ENCODE data around the gene ABLIM2. TPM values are rescaled to one million over a fixed set of nuclear protein-coding genes. Genes with fewer than 3 reads are reported as not detected.

Gene ABLIM2
- total and polyA plus RNA-seq, 10 of the 15 experiments (the other 5 are each of a cell fraction or from before 2014, with no cell fraction given): 0.03 to 0.15 (median 0.05) TPM; not detected in 7

DNA sequence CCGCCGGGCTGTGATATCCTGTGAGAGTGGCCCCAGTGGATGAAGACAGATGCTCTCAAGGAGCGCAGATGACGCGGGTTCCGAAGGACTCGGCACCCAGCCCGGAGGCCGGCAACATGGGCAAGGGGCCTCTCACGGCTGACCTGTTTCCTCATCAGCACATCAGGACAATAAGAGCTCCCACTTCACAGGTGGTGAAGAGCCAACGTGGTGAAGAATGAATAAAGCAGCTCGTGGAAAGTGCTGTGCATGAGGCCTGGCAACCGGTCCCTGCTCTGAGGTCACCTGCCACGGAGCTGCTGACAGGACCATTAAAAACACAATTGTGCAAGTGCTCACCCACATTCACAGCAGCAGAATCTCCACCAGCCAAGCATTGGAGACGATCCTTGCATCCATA, 22.9 kb downstream of the ABLIM2 start:
- H3K9ac ChIP-seq (ENCODE audit: control insufficient read depth, insufficient read depth, low read length): no peak overlapping the region
- DNase-seq (ENCODE audit: low read depth, low spot score) (no peak), ATAC-seq (no peak), FAIRE-seq (no peak)
- H3K4me1 ChIP-seq (ENCODE audit: control insufficient read depth, insufficient read depth, low read length): no peaks in the 10 kb centered on the region
- no peaks in the 10 kb centered on the region for H3K79me2 ChIP-seq (ENCODE audit: control insufficient read depth, insufficient read depth, low read length)
- no peak overlapping the region for H2AFZ ChIP-seq (ENCODE audit: control insufficient read depth, low read depth, low read length)
- WGBS (ENCODE audit: insufficient coverage, insufficient replicate concordance, low lambda C conversion rate, missing lambda C conversion rate): 64% methylated on average over 15 of the region's 15 CpGs
- no peak overlapping the region for H3K27ac ChIP-seq (ENCODE audit: control insufficient read depth, insufficient read depth)
- ChIA-PET POLR2A (no interaction called here), SMC1A (ENCODE audit: uncharacterized antibody, unreplicated experiment) (no interaction called here), CTCF (no interaction called here), RAD21 (ENCODE audit: unreplicated experiment) (no interaction called here)
- no TSS peak for BruUV-seq (replicated peaks)
- H4K20me1 ChIP-seq (ENCODE audit: control insufficient read depth, insufficient read depth): no peaks in the 10 kb centered on the region
- H3K4me2 ChIP-seq (ENCODE audit: control insufficient read depth, insufficient read depth): no peak overlapping the region
- H3K4me3 ChIP-seq: no peak overlapping the region
- no peaks in the 10 kb centered on the region for H3K9me3 ChIP-seq (replicated peaks; ENCODE audit: control insufficient read depth, insufficient read depth, low read length)
- intact Hi-C loops (cut with micrococcal nuclease; ENCODE audit: unreplicated experiment) (no loop called here), in situ Hi-C loops (cut with MboI) (no loop called here)
- H3K27me3 ChIP-seq (replicated peaks in 1 of 2; ENCODE audit: control insufficient read depth in 2 of 2, insufficient read depth in 2 of 2, low read length in 1 of 2): peaks cover under 1 to 3% of the 10 kb centered on the region in 2 experiments; a peak in 2 of 4 replicates
- TF ChIP-seq HDGF (IDR thresholded peaks at IDR 0.05): no peak
- TF ChIP-seq JUND (IDR thresholded peaks at IDR 0.05; ENCODE audit: low read depth, low read length): no peak
- TF ChIP-seq, protein P1, sequence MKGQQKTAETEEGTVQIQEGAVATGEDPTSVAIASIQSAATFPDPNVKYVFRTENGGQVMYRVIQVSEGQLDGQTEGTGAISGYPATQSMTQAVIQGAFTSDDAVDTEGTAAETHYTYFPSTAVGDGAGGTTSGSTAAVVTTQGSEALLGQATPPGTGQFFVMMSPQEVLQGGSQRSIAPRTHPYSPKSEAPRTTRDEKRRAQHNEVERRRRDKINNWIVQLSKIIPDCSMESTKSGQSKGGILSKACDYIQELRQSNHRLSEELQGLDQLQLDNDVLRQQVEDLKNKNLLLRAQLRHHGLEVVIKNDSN (IDR thresholded peaks at IDR 0.05; ENCODE audit: borderline replicate concordance, extremely low read length, insufficient read depth, low read depth, low read length): no peak
- no peak for TF ChIP-seq TCF7 (IDR thresholded peaks at IDR 0.05; ENCODE audit: borderline replicate concordance)
- no peak for TF ChIP-seq ZBED1 (IDR thresholded peaks at IDR 0.05; ENCODE audit: borderline replicate concordance)
- H3K36me3 ChIP-seq (ENCODE audit: control insufficient read depth in 2 of 2, insufficient read depth in 2 of 2, low read length in 1 of 2): no peaks in the 10 kb centered on the region

DNA sequence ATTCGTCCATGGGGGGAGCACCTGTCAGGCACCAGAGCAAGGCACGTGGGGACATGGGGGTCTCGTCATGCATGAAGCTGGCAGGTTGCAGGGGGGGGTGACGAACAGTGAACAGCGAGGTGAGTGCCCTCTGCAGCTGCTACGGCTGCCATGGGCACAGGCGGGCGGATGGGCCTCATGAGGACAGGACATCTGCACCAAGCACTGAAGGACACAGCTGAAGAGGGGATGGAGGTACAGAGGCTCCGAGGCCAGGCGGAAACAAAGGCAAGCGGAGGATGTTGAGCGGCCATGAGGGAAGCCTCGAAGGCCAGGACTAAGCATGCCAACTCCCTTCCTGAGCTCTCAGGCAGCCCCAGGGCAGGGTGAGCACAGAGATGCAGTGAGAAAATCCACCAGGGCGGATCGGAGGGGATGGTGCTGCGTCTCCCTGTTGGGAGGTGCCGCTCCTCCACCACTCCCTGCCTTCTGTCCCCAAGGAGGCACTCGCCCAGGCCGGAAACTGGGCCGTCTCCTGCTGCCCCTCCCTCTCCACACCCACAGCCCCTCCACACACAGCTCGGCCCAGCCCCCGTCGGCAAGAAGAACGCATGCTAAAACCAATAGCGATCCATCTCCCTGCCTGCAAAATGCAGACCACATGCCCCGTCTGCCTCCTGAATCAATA, 24.6 kb downstream of the ABLIM2 start:
- CTCF ChIA-PET: interaction anchor here (0.6 kb wide), 1 partner anchor 149 kb away, joined by 4 read pairs; no protein-coding TSS in a partner anchor
- WGBS (ENCODE audit: insufficient coverage, insufficient replicate concordance, low lambda C conversion rate, missing lambda C conversion rate): 42% methylated on average over 23 of the region's 26 CpGs
- H4K20me1 ChIP-seq (ENCODE audit: control insufficient read depth, insufficient read depth): no peaks in the 10 kb centered on the region

More for the DNA sequence above, 24.6 kb downstream of the ABLIM2 start:
- no peak overlapping the region for H3K9ac ChIP-seq (ENCODE audit: control insufficient read depth, insufficient read depth, low read length)
- SMC1A ChIA-PET (ENCODE audit: uncharacterized antibody, unreplicated experiment): no interaction called here
- RAD21 ChIA-PET (ENCODE audit: unreplicated experiment): no interaction called here
- H3K36me3 ChIP-seq (ENCODE audit: control insufficient read depth in 2 of 2, insufficient read depth in 2 of 2, low read length in 1 of 2): no peaks in the 10 kb centered on the region
- H3K4me3 ChIP-seq: no peak overlapping the region
- no TSS peak for BruUV-seq (replicated peaks)
- in situ Hi-C loops (cut with MboI) (no loop called here), intact Hi-C loops (cut with micrococcal nuclease; ENCODE audit: unreplicated experiment) (no loop called here)
- DNase-seq (ENCODE audit: low read depth, low spot score) (no peak), ATAC-seq (no peak), FAIRE-seq (no peak)
- H3K27me3 ChIP-seq (replicated peaks in 1 of 2; ENCODE audit: control insufficient read depth in 2 of 2, insufficient read depth in 2 of 2, low read length in 1 of 2): peaks cover 1 to 3% of the 10 kb centered on the region in 2 experiments; a peak in 2 of 4 replicates
- POLR2A ChIA-PET: no interaction called here
- H3K4me1 ChIP-seq (ENCODE audit: control insufficient read depth, insufficient read depth, low read length): no peaks in the 10 kb centered on the region
- H3K27ac ChIP-seq (ENCODE audit: control insufficient read depth, insufficient read depth): no peak overlapping the region
- H3K4me2 ChIP-seq (ENCODE audit: control insufficient read depth, insufficient read depth): no peak overlapping the region
- H3K9me3 ChIP-seq (replicated peaks; ENCODE audit: control insufficient read depth, insufficient read depth, low read length): no peaks in the 10 kb centered on the region
- no peaks in the 10 kb centered on the region for H3K79me2 ChIP-seq (ENCODE audit: control insufficient read depth, insufficient read depth, low read length)
- no peak overlapping the region for H2AFZ ChIP-seq (ENCODE audit: control insufficient read depth, low read depth, low read length)
- TF ChIP-seq ZNF622 (IDR thresholded peaks at IDR 0.05) (no peak), IRF4 (IDR thresholded peaks at IDR 0.05; ENCODE audit: low read depth, low read length) (no peak), SUPT20H (IDR thresholded peaks at IDR 0.05; ENCODE audit: borderline replicate concordance, control insufficient read depth, low read depth, low read length) (no peak), RAD21 (IDR thresholded peaks at IDR 0.05; ENCODE audit: insufficient read depth, low read depth, low read length) (no peak)
